Measurements from ENCODE around the gene MEGF10. TPM values are rescaled to one million over a fixed set of nuclear protein-coding genes. Genes with fewer than 3 reads are reported as not detected.
"Not testable (repeated sequence)": the region's sequence is repeated elsewhere in the genome, so short reads cannot be mapped to it uniquely, and the experiment has no call there.

Gene MEGF10
- total RNA-seq (2014; rRNA removed; shearing (Covaris generic)): 0.03 and 0.09 TPM in 2 replicates

DNA sequence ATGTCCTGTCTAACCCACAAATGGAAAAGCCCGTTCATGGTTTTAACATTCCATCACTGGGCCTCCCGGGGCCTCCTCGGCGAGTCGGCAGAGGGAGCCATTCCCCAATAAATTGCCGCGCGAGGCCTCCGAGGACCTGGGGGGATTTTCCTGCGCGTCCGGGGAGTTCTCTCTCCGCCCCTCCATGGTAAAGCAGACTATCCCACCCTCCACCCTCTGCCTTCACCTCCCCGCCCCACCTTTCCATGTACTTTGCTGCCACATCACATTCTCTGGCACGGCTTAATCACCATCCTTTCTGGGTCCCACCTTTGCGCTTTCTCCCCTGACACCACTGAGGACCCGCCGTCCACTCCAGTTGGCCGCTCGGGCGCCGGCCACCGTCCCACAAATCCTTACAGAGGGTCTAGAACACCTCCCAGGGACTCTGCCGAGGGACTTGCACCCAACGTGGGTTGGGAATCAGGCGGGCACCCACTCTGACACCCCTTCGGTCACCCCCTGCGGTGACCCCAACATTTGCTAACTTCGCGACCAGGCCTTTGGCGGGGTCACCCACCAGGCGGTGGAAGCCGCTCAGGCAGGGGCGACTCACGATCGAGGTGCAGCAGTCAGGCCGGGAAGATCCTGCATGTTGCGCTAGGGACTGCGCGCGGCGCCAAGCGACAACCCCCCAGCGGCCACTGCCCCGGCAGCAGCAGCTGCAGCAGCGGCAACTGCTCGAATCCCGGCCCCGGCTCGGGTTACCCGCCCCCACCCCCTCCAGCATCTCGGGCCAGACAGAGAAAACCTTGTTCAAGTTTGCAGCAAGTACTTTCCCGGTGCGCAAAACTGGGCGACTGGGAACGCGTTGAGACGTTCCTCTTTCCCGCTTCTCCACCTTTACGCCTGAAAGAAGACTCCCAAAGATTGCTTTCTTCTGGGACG is at the start of gene MEGF10:
TSS of gene MEGF10 (plus strand) at position 778 of the 927 bp plus-strand sequence. CDS start 40,513 bp downstream, outside the sequence.
- no peak within 1 kb of the TSS for H3K27ac ChIP-seq
- peaks cover 4% of the 10 kb centered on the region for H3K4me1 ChIP-seq (replicated peaks)
- DNase-seq (ENCODE audit: low read depth in 1 of 2, low spot score in 2 of 2): peak; percentile 39 to 54
- no peaks in the 10 kb centered on the region for H3K36me3 ChIP-seq
- H3K9me3 ChIP-seq (replicated peaks): no peaks in the 10 kb centered on the region; the same call in 1 of the 2 replicates
- H3K27me3 ChIP-seq (replicated peaks): peaks cover 46% of the 10 kb centered on the region
- no peak within 1 kb of the TSS for H3K4me3 ChIP-seq

- Histone ChIP-seq H3K9me3 (replicated peaks) (no peaks in the 10 kb centered on the region), H3K36me3 (no peaks in the 10 kb centered on the region), H3K27ac (no peak overlapping the region), H3K4me1 (replicated peaks) (no peaks in the 10 kb centered on the region), H3K27me3 (replicated peaks) (no peaks in the 10 kb centered on the region), H3K4me3 (no peak overlapping the region)
- no peak for DNase-seq (ENCODE audit: low read depth in 1 of 2, low spot score in 2 of 2)
Observed at GRCh38 chr5:127243011-127243410, 47.6 kb upstream of the MEGF10 start.

DNA sequence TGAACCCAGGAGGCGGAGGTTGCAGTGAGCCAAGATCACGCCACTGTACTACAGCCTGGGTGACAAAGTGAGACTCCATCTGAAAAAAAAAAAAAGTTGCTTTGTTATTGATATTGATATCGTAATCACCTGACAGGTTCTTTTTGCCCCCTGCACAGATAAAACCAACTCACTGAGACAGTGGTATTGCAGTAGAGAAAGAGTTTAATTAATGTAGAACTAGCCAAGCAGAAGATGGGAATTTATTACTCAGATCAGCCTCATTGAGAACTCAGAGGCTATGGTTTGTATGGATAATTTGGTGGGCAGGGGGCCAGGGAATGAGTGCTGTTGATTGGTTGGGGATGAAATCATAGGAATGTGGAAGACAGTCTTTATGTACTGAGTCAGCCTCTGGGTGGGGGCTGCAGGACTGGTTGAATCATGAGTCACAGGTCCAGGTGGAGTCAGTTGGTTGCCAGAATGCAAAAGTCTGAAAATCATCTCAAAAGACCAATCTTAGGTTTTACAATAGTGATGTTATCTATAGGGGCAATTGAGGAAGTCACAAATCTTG is 35.8 kb upstream of the MEGF10 start:
- no peak overlapping the region for H3K27ac ChIP-seq
- no peaks in the 10 kb centered on the region for H3K36me3 ChIP-seq
- peaks cover 5% of the 10 kb centered on the region; the same call in 1 of the 2 replicates for H3K9me3 ChIP-seq (replicated peaks)
- H3K27me3 ChIP-seq (replicated peaks): no peaks in the 10 kb centered on the region
- no peak overlapping the region for H3K4me3 ChIP-seq
- peak; percentile 15 to 65 for DNase-seq (ENCODE audit: low read depth in 1 of 2, low spot score in 2 of 2)
- no peaks in the 10 kb centered on the region; the same call in 1 of the 2 replicates for H3K4me1 ChIP-seq (replicated peaks)

DNA sequence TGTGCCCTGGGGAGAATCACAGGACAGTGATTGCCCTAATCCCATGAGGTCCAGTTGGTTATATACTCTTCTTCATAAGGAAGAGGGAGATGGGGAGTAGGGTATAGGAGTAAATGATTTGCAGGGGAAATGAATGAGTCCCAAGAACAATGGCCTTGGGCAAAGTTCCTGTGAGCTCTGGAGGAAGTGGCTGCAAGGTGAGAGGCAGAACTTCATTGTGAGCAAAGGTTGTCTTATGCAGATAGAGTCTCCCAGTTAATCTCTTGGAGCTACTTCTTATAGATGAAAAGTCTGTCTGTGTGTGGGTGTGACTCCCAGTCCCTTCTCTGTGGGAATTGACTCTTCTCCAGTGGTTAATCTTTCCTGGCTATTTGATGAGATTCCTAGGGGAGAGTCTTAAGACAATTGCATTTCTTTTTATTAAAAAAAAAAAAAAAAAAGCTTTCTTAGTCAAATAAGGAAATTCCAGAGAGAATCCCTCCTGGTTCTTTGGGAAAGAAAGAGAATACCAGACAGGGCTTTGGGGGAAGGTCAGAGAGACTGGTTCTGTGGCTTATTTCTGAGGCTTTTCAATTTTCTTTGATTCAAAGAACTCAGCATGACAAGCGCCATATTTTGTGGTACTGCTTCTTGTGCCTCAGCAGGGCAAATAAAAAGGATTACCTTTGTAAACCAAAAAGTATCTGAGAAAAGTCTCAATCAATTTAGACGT is 33.6 kb upstream of the MEGF10 start:
- Histone ChIP-seq H3K27ac (no peak overlapping the region), H3K4me1 (replicated peaks) (no peaks in the 10 kb centered on the region; the same call in 1 of the 2 replicates), H3K9me3 (replicated peaks) (peaks cover 5% of the 10 kb centered on the region; the same call in 1 of the 2 replicates), H3K27me3 (replicated peaks) (no peaks in the 10 kb centered on the region), H3K36me3 (no peaks in the 10 kb centered on the region), H3K4me3 (no peak overlapping the region)
- DNase-seq (ENCODE audit: low read depth in 1 of 2, low spot score in 2 of 2): no peak

DNA sequence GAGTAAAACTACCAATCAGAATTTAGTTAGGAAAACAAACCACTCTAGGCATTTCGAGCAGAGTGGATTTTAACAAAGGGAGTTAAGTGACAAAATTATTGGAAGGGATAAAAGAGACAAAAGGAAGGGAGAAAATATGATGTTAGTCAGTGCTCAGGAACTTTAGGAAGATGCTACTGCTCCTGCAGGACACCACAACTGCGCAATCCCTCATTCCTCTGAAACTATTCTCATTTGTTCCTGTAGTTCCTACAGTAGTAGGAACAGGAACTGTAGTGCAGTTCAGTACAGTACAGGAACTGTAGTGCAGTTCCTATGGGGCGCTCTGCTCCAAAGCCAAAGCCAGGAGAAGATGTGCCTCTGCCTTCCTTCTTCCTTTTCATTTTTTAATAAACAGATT is 29.9 kb upstream of the MEGF10 start:
- H3K27me3 ChIP-seq (replicated peaks): no peaks in the 10 kb centered on the region
- no peak overlapping the region for H3K27ac ChIP-seq
- no peak for DNase-seq (ENCODE audit: low read depth in 1 of 2, low spot score in 2 of 2)
- H3K36me3 ChIP-seq: no peaks in the 10 kb centered on the region
- H3K9me3 ChIP-seq (replicated peaks): no peaks in the 10 kb centered on the region; the same call in 1 of the 2 replicates
- H3K4me3 ChIP-seq: no peak overlapping the region
- H3K4me1 ChIP-seq (replicated peaks): no peaks in the 10 kb centered on the region

GRCh38 chr5:127265473-127265872 is 25.1 kb upstream of the MEGF10 start:
- not testable (repeated sequence) for H3K36me3 ChIP-seq; H3K27me3 ChIP-seq (replicated peaks); DNase-seq (ENCODE audit: low read depth in 1 of 2, low spot score in 2 of 2); H3K9me3 ChIP-seq (replicated peaks); H3K4me1 ChIP-seq (replicated peaks); H3K27ac ChIP-seq; H3K4me3 ChIP-seq

DNA sequence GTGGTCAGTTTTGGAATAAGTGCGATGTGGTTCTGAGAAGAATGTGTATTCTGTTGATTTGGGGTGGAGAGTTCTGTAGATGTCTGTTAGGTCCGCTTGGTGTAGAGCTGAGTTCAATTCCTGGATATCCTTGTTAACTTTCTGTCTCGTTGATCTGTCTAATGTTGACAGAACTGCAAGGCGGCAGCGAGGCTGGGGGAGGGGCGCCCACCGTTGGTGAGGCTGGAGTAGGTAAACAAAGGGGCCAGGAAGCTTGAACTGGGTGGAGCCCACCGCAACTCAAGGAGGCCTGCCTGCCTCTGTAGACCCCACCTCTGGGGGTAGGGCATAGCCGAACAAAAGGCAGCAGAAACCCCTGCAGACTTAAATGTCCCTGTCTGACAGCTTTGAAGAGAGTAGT is 22.3 kb upstream of the MEGF10 start:
- not testable (repeated sequence) for H3K9me3 ChIP-seq (replicated peaks); H3K27me3 ChIP-seq (replicated peaks); H3K4me3 ChIP-seq; H3K36me3 ChIP-seq; DNase-seq (ENCODE audit: low read depth in 1 of 2, low spot score in 2 of 2); H3K27ac ChIP-seq; H3K4me1 ChIP-seq (replicated peaks)

GRCh38 chr5:127270713-127271112 is 19.9 kb upstream of the MEGF10 start:
- not testable (repeated sequence) for H3K27me3 ChIP-seq (replicated peaks); H3K36me3 ChIP-seq; H3K9me3 ChIP-seq (replicated peaks); H3K4me1 ChIP-seq (replicated peaks); DNase-seq (ENCODE audit: low read depth in 1 of 2, low spot score in 2 of 2); H3K27ac ChIP-seq; H3K4me3 ChIP-seq

DNA sequence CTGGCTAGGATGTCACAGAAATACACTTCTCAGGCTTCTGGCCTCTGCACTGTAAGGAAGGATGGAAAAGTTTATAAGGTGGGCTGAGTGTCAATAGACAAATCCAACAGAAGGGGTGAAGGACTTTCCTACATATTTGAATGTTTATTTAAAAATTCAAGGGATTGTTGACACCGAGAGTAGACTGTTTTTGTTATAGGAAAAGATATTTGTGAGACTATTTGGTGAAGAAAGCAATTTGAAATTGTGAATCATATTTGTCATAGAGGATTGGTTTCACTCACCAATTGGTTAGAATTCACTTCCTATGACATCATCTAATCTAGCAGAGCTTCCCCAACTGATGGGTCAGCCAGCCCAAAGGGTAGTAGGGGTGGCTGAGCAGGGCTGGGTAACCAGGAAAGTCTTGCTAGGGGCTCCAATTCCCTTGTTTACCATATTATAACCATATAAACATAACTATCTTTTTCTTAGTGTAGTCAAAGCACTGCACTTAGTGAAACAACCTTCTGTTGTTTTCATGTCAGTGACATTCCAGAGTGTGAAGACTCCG is 14.9 kb upstream of the MEGF10 start:
- DNase-seq (ENCODE audit: low read depth in 1 of 2, low spot score in 2 of 2): no peak
- no peak overlapping the region for H3K27ac ChIP-seq
- no peaks in the 10 kb centered on the region for H3K4me1 ChIP-seq (replicated peaks)
- no peaks in the 10 kb centered on the region for H3K9me3 ChIP-seq (replicated peaks)
- H3K27me3 ChIP-seq (replicated peaks): peaks cover 9% of the 10 kb centered on the region; the same call in 1 of the 2 replicates
- no peaks in the 10 kb centered on the region for H3K36me3 ChIP-seq
- H3K4me3 ChIP-seq: no peak overlapping the region

GRCh38 chr5:127280491-127281220 is 9.9 kb upstream of the MEGF10 start:
- Histone ChIP-seq H3K4me3 (no peak overlapping the region), H3K4me1 (replicated peaks) (no peaks in the 10 kb centered on the region), H3K36me3 (no peaks in the 10 kb centered on the region), H3K27ac (no peak overlapping the region), H3K9me3 (replicated peaks) (no peaks in the 10 kb centered on the region), H3K27me3 (replicated peaks) (peaks cover 8% of the 10 kb centered on the region; the same call in 1 of the 2 replicates)
- DNase-seq (ENCODE audit: low read depth in 1 of 2, low spot score in 2 of 2): no peak

DNA sequence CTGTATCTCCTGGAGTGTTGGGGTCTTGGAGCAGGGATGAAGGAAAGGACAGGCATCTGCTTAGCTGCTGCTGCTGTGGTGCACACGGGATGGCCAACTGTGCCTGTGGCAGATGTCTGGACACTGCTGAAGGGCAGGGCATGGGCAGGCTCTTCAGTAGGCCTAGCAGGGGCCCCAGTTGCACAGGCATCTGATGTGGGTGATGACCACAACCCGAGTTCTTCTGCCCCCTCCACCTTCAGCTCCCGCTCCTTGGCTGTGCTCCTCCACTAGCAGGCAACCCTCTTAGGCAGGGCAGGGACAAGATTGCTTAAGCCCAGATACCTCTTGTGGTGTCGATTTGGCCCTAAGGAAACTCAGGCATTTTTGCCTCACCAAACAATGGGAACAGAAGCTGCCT is 9.0 kb upstream of the MEGF10 start:
- H3K27me3 ChIP-seq (replicated peaks): peaks cover 5% of the 10 kb centered on the region; the same call in 1 of the 2 replicates
- no peak for DNase-seq (ENCODE audit: low read depth in 1 of 2, low spot score in 2 of 2)
- H3K36me3 ChIP-seq: no peaks in the 10 kb centered on the region
- no peaks in the 10 kb centered on the region for H3K4me1 ChIP-seq (replicated peaks)
- no peak overlapping the region for H3K4me3 ChIP-seq
- no peaks in the 10 kb centered on the region for H3K9me3 ChIP-seq (replicated peaks)
- no peak overlapping the region for H3K27ac ChIP-seq

- no peaks in the 10 kb centered on the region; the same call in 1 of the 2 replicates for H3K9me3 ChIP-seq (replicated peaks)
- H3K27ac ChIP-seq: no peak overlapping the region
- no peaks in the 10 kb centered on the region for H3K36me3 ChIP-seq
- no peak overlapping the region for H3K4me3 ChIP-seq
- peaks cover 42% of the 10 kb centered on the region for H3K27me3 ChIP-seq (replicated peaks)
- DNase-seq (ENCODE audit: low read depth in 1 of 2, low spot score in 2 of 2): no peak
- H3K4me1 ChIP-seq (replicated peaks): peaks cover 4% of the 10 kb centered on the region
Observed at GRCh38 chr5:127288676-127289075, 1.9 kb upstream of the MEGF10 start.

Measured in SJSA1 (cell line).